Myocyte (in vitro differentiated cells): ENCODE measurements around the gene NAV1. TPM values are rescaled to one million over a fixed set of nuclear protein-coding genes. Genes with fewer than 3 reads are reported as not detected.
"Not testable (repeated sequence)": the region's sequence is repeated elsewhere in the genome, so short reads cannot be mapped to it uniquely, and the experiment has no call there.

Experiments
- DNase-seq: peaks from one replicate; pipeline ENCODE4 v3.0.0-alpha.2; 2012; ENCODE audit warnings: low read depth
- total RNA-seq: library from RNA; depleted of rRNA; stranded (reverse); fragments of >200 nt; gene quantifications from 2 replicates; pipeline ENCODE4 v1.2.3, GENCODE V29; 2014

The NAV1 gene
- total RNA-seq, 1 donor from 2014 or later = 30.5 TPM

DNA sequence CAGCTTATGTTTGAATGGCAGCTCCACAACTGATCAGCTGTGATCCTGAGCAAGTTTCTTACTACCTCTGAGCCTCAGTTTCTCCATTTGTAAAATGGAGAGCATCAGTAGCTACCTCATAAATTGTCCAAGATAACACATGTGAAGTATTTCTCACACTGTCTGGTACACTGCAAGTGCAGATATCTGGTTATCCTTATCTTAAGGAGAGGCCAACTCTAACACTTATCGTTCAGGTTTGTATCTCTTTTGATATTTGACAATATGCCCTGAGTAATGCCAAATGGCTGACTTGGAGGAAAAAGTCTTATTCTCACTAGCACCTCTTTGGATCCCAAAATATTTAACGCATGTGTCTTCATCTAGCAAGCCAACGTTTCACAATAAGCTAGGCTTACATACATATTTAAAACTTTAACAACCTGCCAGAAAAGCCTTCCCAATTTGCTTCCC is 34.7 kb upstream of the NAV1 start:
- no peak for DNase-seq

GRCh38 chr1:201504799-201505502 is 34.0 kb upstream of the NAV1 start:
- DNase-seq = no peak

- DNase-seq = peak; percentile 47
Observed at GRCh38 chr1:201505503-201505890, 33.4 kb upstream of the NAV1 start.

DNA sequence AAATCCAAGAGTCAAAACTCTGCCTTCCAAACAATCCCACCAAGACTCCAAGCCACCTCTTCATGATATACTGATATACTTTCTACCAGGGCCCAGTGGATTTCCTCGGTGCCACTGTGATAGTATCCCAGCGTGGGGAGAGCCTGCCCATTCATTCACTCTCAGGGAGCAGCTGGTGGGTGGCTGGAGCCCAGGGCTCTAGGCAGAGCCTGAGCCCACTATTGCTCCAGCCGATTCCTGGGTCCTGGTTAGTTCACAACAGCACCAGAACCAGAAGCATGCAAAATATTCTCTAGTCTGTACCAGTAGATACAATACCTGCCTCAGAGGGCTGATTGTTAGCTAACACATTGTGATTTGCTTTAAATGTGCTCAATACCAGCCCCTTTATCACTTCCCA is 32.8 kb upstream of the NAV1 start:
- no peak for DNase-seq

GRCh38 chr1:201506557-201507359 is 32.2 kb upstream of the NAV1 start, which contains the start of gene CSRP1:
Gene CSRP1, minus strand, starts transcription at chr1:201507123. Its CDS starts 10,820 bp downstream, at chr1:201496303.
- peak; percentile 82 for DNase-seq

- DNase-seq = no peak
Observed at GRCh38 chr1:201507360-201507675, 31.6 kb upstream of the NAV1 start.

DNA sequence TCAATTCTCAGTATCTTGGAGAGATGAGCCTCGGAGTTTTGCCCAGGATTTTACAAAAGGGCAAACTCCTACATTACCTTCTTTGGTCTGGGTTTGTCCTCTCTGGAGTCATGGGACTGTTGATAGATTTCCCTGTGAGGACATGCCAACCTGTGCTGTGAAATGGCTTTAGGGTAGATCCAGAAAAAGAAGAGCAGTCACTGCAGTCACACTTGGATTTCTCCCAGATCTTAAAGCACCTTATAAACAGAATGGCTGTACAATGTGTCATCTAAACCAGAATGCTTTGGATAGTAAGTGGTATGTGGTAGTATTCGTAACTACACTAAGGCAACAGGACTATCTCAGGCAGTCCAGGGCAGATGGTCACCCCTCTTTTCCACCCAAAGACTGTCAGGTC is 30.1 kb upstream of the NAV1 start:
- no peak for DNase-seq

GRCh38 chr1:201509601-201510374 is 29.1 kb upstream of the NAV1 start:
- no peak for DNase-seq

DNA sequence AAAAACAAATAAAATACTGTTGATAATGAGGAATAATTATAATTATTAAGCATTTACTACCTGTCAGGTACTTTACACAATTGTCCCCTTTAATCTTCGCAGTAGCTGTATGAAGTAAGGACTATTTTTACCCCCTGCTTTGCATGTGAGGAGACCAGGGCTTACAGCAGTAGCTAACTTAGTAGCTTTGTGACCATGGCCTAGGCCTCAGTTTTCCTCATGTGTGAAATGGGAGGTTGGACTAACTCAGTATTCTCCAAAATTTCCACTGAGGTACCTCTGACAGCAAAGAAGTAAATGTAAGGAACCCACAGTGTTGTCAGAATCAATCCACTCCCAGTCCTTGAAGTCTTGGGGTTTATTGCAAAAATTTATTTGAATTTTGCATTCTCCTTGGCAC is 28.2 kb upstream of the NAV1 start:
- no peak for DNase-seq

DNA sequence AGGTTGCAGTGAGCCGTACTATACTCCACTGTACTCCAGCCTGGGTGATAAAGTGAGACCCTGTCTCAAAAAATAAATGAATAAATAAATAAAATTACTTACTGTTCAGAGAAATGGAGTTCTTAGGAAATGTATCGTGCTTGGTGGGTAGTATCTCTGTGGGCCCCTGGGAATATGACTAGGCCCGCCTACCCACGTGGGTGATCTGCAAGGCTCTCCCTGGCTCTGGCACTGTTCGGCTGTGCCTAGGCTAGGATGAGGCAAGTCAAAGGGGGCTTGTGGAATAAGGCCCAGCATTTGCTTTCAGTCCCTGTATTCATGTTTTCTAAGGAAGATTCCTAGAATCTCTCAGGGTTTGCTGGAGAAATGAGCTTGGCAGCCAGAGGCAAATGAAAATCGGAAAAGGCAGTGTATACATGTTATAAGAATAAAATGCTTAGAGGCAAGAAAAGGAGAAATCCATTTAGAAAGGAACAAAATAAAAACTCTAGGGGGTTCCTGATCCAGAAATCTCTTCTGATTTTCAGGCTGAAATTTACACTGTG is 27.5 kb upstream of the NAV1 start:
- DNase-seq = no peak

GRCh38 chr1:201511941-201512539 is 26.9 kb upstream of the NAV1 start:
- peak; percentile 72 for DNase-seq

- no peak for DNase-seq
Observed at GRCh38 chr1:201513498-201514243, 25.3 kb upstream of the NAV1 start.

DNA sequence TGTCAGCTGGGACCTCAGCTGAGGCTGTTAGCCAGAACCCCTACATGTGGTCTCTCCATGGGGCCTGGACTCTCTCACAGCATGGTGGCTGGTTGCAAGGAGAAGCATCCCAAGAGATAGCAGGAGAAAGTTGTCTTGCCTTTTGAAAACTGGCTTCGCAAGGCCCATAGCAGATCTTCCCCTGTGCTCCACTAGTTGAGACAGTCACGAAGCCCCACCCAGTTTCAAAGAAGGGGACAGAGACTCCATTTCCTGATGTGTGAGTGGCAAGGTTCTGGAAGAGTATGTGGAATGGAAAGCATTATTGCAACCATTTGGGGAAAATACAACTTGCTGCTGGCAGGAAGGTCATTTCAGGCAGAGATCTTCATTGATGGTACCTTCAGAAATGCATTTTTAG is 24.5 kb upstream of the NAV1 start:
- DNase-seq = no peak

- DNase-seq = no peak
Observed at GRCh38 chr1:201515062-201515750, 23.7 kb upstream of the NAV1 start.

GRCh38 chr1:201515895-201516294 is 23.0 kb upstream of the NAV1 start:
- DNase-seq = no peak

- no peak for DNase-seq
Observed at GRCh38 chr1:201516511-201517127, 22.3 kb upstream of the NAV1 start.

- no peak for DNase-seq
Observed at GRCh38 chr1:201517631-201518030, 21.3 kb upstream of the NAV1 start.

DNA sequence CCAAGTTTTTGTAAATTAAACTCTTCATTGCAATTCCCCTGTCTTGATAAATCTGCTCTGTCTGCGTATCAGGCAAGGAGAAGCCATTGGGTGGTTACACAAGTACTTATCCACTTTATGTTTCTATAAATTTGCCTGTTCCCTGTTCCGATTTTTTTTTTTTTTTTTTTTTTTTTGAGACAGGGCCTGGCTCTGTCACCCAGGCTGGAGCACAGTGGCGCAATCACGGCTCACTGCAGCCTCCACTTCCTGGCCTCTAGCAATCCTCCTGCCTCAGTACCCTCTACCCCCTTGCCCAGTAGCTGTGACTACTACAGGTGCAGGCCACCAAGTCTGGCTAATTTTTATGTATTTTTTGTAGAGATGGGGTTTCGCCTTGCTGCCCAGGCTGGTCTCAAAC is 20.9 kb upstream of the NAV1 start:
- no peak for DNase-seq

GRCh38 chr1:201520046-201520575 is 18.8 kb upstream of the NAV1 start:
- not testable (repeated sequence) for DNase-seq
